ENCODE data around the gene RRN3.
"Not testable (repeated sequence)": the region's sequence is repeated elsewhere in the genome, so short reads cannot be mapped to it uniquely, and the experiment has no call there.

Gene RRN3

GRCh38 chr16:15044286-15044685 lies 49.8 kb downstream of the RRN3 start:
- in situ Hi-C loops (cut with HindIII; ENCODE audit: low pct_unique_long_range_greater_than_20kb, low sequenced_read_pairs): no loop called here
- no peak for DNase-seq (ENCODE audit: low read depth in 1 of 2, low spot score in 1 of 2)
- TF ChIP-seq JUND (IDR thresholded peaks at IDR 0.05; ENCODE audit: low read depth): no peak

- DNase-seq (ENCODE audit: low read depth in 1 of 2, low spot score in 1 of 2): no peak
- no peak for TF ChIP-seq JUND (IDR thresholded peaks at IDR 0.05; ENCODE audit: low read depth)
- in situ Hi-C loops (cut with HindIII; ENCODE audit: low pct_unique_long_range_greater_than_20kb, low sequenced_read_pairs): no loop called here
These were observed 50.7 kb downstream of the RRN3 start for GRCh38 chr16:15043344-15043743.

- no peak for DNase-seq (ENCODE audit: low read depth in 1 of 2, low spot score in 1 of 2)
- no peak for TF ChIP-seq JUND (IDR thresholded peaks at IDR 0.05; ENCODE audit: low read depth)
- in situ Hi-C loops (cut with HindIII; ENCODE audit: low pct_unique_long_range_greater_than_20kb, low sequenced_read_pairs): no loop called here
These were observed 52.6 kb downstream of the RRN3 start for GRCh38 chr16:15041271-15042004.

- in situ Hi-C loops (cut with HindIII; ENCODE audit: low pct_unique_long_range_greater_than_20kb, low sequenced_read_pairs): no loop called here
- no peak for DNase-seq (ENCODE audit: low read depth in 1 of 2, low spot score in 1 of 2)
- no peak for TF ChIP-seq JUND (IDR thresholded peaks at IDR 0.05; ENCODE audit: low read depth)
These were observed 55.4 kb downstream of the RRN3 start for GRCh38 chr16:15038689-15039088.

- TF ChIP-seq JUND (IDR thresholded peaks at IDR 0.05; ENCODE audit: low read depth): no peak
- in situ Hi-C loops (cut with HindIII; ENCODE audit: low pct_unique_long_range_greater_than_20kb, low sequenced_read_pairs): no loop called here
- no peak for DNase-seq (ENCODE audit: low read depth in 1 of 2, low spot score in 1 of 2)
These were observed 56.3 kb downstream of the RRN3 start for GRCh38 chr16:15037745-15038144.

- no peak for DNase-seq (ENCODE audit: low read depth in 1 of 2, low spot score in 1 of 2)
- in situ Hi-C loops (cut with HindIII; ENCODE audit: low pct_unique_long_range_greater_than_20kb, low sequenced_read_pairs): no loop called here
- TF ChIP-seq JUND (IDR thresholded peaks at IDR 0.05; ENCODE audit: low read depth): no peak
These were observed 57.1 kb downstream of the RRN3 start for GRCh38 chr16:15037003-15037402.

GRCh38 chr16:15035163-15035729 lies 58.8 kb downstream of the RRN3 start:
- TF ChIP-seq JUND (IDR thresholded peaks at IDR 0.05; ENCODE audit: low read depth): no peak
- in situ Hi-C loops (cut with HindIII; ENCODE audit: low pct_unique_long_range_greater_than_20kb, low sequenced_read_pairs): no loop called here
- DNase-seq (ENCODE audit: low read depth in 1 of 2, low spot score in 1 of 2): no peak

- TF ChIP-seq JUND (IDR thresholded peaks at IDR 0.05; ENCODE audit: low read depth): no peak
- no peak for DNase-seq (ENCODE audit: low read depth in 1 of 2, low spot score in 1 of 2)
- in situ Hi-C loops (cut with HindIII; ENCODE audit: low pct_unique_long_range_greater_than_20kb, low sequenced_read_pairs): no loop called here
These were observed 59.6 kb downstream of the RRN3 start for GRCh38 chr16:15034266-15035162.

- in situ Hi-C loops (cut with HindIII; ENCODE audit: low pct_unique_long_range_greater_than_20kb, low sequenced_read_pairs): no loop called here
These were observed 60.8 kb downstream of the RRN3 start for GRCh38 chr16:15033309-15033707.

GRCh38 chr16:15032547-15033308 lies 61.3 kb downstream of the RRN3 start:
- no peak for TF ChIP-seq JUND (IDR thresholded peaks at IDR 0.05; ENCODE audit: low read depth)
- DNase-seq (ENCODE audit: low read depth in 1 of 2, low spot score in 1 of 2): no peak
- in situ Hi-C loops (cut with HindIII; ENCODE audit: low pct_unique_long_range_greater_than_20kb, low sequenced_read_pairs): no loop called here

More at GRCh38 chr16:15033309-15033707, 60.8 kb downstream of the RRN3 start:
- no peak for TF ChIP-seq JUND (IDR thresholded peaks at IDR 0.05; ENCODE audit: low read depth)
- no peak for DNase-seq (ENCODE audit: low read depth in 1 of 2, low spot score in 1 of 2)

- TF ChIP-seq JUND (IDR thresholded peaks at IDR 0.05; ENCODE audit: low read depth): no peak
- no peak for DNase-seq (ENCODE audit: low read depth in 1 of 2, low spot score in 1 of 2)
- in situ Hi-C loops (cut with HindIII; ENCODE audit: low pct_unique_long_range_greater_than_20kb, low sequenced_read_pairs): no loop called here
These were observed 62.5 kb downstream of the RRN3 start for GRCh38 chr16:15031586-15031985.

- TF ChIP-seq JUND (IDR thresholded peaks at IDR 0.05; ENCODE audit: low read depth): no peak
- no peak for DNase-seq (ENCODE audit: low read depth in 1 of 2, low spot score in 1 of 2)
- in situ Hi-C loops (cut with HindIII; ENCODE audit: low pct_unique_long_range_greater_than_20kb, low sequenced_read_pairs): no loop called here
These were observed 62.9 kb downstream of the RRN3 start for GRCh38 chr16:15031179-15031578.

- in situ Hi-C loops (cut with HindIII; ENCODE audit: low pct_unique_long_range_greater_than_20kb, low sequenced_read_pairs); DNase-seq (ENCODE audit: low read depth in 1 of 2, low spot score in 1 of 2): not testable (repeated sequence)
These were observed 64.3 kb downstream of the RRN3 start for GRCh38 chr16:15029749-15030148.

GRCh38 chr16:15028801-15029698 lies 65.0 kb downstream of the RRN3 start:
- DNase-seq (ENCODE audit: low read depth in 1 of 2, low spot score in 1 of 2); in situ Hi-C loops (cut with HindIII; ENCODE audit: low pct_unique_long_range_greater_than_20kb, low sequenced_read_pairs): not testable (repeated sequence)

GRCh38 chr16:15028345-15028715 lies 65.7 kb downstream of the RRN3 start:
- DNase-seq (ENCODE audit: low read depth in 1 of 2, low spot score in 1 of 2); in situ Hi-C loops (cut with HindIII; ENCODE audit: low pct_unique_long_range_greater_than_20kb, low sequenced_read_pairs): not testable (repeated sequence)
